NCI-H774 (cell line): ENCODE measurements around the gene CTNNA2.
"Not testable (repeated sequence)": the region's sequence is repeated elsewhere in the genome, so short reads cannot be mapped to it uniquely, and the experiment has no call there.

Experiments used
- DNase-seq: peaks from one replicate; lab custom pipeline; 2025; lab: John Stamatoyannopoulos, UW

The CTNNA2 gene

GRCh38 chr2:80086831-80087230 is 574.0 kb downstream of the CTNNA2 start:
- DNase-seq = no peak

DNA sequence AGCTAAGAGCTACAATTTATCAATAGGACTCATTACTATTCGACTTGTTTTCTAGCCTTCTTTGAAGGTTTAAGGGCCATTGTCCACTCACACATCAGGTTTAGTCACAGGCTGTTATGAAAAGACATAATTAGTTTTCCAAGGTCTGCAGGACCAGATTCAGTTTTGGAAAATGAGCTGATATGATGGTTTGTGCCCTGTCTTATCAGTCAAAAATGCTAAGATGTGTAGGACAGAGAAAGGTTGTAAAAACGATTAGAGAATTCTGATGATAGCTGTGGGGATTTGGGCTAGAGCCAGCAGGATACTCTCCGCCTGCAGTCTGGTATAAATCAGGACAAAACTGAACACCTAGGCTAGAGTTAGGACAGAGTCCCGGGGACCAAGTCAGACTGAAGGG is 578.4 kb downstream of the CTNNA2 start:
- DNase-seq = no peak

DNA sequence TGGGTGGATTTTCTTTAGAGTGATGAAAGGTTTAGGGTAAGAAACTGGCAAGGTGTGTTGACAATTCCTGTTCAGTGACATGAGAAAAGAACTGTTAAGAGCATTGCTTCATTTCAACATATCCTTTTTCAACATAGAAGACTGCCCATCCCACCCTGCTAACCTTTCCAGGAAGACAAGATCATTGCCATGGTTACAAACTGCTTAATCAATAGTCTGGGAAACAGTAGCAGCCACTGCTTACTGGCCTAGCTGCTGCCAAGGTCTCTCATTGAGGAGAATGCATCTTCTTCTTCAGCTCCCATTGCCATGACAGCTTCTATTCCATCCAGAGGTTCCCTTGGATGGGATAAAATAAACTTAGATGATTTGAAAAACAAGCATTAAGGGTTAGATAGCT is 579.6 kb downstream of the CTNNA2 start:
- no peak for DNase-seq

DNA sequence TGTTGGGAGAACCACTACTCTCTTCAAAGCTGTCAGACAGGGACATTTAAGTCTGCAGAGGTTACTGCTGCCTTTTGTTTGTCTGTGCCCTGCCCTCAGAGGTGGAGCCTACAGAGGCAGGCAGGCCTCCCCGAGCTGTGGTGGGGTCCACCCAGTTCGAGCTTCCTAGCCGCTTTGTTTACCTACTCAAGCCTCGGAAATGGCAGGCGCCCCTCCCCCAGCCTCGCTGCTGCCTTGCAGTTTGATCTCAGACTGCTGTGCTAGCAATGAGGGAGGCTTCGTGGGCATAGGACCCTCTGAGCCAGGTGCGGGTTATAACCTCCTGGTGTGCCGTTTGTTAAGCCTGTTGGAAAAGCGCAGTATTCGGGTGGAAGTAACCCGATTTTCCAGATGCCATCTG is 585.7 kb downstream of the CTNNA2 start:
- not testable (repeated sequence) for DNase-seq

GRCh38 chr2:80102026-80102425 is 589.2 kb downstream of the CTNNA2 start:
- DNase-seq = no peak

DNA sequence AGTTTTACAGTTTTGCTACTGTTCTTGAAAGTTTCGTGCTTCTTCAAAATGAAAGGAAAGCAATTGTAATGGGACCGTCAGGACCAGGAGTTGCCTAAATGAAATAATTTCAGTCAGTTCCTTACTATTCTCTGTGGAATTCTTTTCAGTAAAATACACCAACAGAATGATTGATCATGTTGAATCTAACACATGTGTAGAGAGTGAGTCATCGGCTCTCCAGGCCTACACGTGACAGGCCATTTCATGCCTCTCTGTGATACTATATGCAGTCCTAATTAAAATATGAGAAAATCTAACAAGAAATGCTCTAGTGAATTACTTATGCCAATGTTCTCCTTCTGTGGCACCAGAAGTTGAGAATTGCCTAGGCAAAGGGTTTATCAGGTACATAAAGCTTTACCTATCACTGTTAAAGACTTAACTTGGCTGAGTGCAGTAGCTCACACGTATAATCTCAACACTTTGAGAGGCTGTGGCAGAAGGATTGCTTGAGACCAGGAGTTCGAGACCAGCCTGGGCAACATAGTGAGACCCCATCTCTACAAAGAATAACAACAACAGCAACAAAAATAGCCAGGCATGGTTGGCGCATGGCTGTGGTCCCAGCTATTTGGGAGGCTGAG is 592.3 kb downstream of the CTNNA2 start:
- DNase-seq = no peak

DNA sequence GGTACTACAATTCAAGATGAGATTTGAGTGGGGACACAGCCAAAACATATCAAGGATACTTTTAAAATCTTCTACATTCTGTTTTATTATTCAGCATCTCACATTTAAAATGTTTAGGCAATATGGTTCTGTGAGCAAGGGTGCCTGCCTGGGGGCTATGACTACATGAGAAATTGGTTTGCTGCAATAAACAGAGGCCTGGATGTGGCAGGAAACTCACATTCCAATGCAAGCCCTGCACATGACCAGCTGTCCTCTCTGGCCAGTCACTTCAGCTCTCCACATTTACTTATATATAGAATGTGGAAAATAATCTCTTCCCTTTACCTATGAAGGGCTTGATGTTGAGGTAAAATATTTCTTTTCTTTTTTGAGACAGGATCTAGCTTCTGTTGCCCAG is 598.3 kb downstream of the CTNNA2 start:
- no peak for DNase-seq

DNA sequence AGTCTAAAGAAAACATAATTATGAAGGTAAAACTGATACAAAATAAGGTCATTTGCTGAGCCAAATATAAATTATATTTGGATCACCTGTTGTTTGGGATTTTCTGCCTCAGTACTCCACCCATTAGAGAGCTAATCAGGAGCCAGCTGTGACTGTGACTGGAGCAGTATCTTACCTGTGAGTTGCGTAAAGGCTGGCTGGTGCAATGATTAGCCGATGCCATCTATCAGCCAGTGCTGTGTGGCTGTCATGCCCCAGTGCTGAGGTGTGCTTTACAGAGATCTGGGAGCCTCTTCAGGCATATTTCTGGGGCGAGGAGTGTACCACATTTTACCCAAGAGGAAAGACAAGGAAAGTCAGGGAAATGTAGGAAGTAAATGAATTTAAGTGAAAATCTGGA is 599.9 kb downstream of the CTNNA2 start:
- DNase-seq = no peak

DNA sequence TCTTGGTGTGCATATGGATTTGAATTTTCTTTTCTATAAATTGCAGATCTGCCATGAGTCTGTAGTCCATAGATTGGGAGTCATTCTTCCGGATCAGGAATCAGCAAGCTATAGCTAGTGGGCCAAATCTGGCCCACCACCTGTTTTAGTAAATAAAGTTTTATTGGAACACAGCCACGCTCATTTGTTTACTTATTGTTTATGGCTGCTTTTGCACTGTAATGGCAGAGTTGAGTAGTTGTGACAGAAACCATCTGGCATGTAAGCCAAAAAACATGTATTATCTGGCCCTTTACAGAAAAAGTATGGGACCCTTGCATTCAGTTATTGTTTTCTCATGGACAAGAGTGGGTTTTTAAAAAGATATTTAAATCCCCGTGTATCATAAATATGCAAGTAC is 600.5 kb downstream of the CTNNA2 start:
- DNase-seq = no peak

- no peak for DNase-seq
These were observed 602.0 kb downstream of the CTNNA2 start for GRCh38 chr2:80114812-80115211.

GRCh38 chr2:80117401-80117800 is 604.5 kb downstream of the CTNNA2 start:
- no peak for DNase-seq

- no peak for DNase-seq
These were observed 608.0 kb downstream of the CTNNA2 start for GRCh38 chr2:80120866-80121265.

- DNase-seq = no peak
These were observed 609.8 kb downstream of the CTNNA2 start for GRCh38 chr2:80122675-80123074.

DNA sequence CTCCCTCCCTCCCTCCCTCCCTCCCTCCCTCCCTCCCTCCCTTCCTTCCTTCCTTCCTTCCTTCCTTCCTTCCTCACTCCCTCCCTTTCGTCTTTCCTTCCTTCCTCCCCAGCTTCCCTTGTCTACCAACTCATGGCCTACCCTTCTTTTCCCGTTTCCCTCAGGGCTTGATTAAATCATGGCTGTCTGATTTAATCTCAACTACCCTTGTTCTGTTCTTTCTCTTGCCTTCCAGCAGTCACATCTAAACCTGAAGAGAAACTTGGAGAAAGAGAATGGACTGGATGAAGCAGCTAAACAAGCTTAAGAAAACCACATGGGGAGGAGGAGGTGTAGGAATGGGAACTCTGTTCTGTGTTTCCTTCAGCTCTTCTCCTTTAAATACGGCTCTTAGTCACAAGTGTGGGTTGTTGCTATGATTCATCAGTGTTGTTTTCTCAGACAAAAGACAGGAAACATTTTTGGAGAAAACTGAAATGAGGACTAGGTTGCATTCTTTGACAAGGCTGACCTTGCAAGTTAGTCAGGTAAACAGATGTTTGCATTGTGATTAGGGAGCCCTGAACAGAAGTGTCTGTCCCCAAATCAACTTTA is 613.8 kb downstream of the CTNNA2 start:
- DNase-seq = no peak

DNA sequence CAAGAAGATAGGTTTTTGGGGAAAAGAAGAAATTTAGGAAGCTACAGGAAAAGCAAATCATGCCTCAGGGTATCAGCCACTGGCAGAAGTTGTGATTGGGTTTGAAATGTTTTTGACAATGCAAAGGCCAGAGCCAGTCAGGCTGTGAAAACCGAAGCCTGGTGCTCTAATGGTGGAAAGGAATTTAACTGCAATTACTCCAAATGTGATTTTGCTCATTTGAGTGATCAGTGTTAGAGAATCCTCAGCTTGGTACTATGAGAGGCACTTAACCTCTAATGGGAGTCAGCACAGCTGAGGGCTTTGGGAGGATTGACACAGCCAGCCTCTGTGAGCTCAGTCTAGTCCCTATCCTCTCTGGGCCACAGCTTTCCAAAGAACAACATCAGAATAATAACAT is 615.2 kb downstream of the CTNNA2 start:
- no peak for DNase-seq

DNA sequence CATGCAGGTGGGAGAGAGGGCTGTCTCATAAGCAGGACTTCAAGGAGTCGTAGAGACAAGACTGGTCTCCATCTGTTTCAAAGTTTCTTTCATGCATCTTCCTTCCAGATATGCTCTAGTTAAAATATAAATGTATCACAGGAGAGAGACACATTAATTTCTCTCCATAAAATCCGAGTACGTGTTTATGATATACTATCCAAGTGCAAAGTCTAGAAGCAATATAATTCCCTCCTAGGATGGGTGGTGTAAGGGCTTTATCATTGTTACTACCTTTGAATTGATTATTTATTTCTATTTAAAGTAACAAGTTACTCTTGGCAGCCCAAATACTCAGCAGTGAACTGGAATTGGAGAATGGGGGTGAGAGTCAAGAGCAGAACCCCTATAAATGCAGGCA is 619.4 kb downstream of the CTNNA2 start:
- DNase-seq = no peak

DNA sequence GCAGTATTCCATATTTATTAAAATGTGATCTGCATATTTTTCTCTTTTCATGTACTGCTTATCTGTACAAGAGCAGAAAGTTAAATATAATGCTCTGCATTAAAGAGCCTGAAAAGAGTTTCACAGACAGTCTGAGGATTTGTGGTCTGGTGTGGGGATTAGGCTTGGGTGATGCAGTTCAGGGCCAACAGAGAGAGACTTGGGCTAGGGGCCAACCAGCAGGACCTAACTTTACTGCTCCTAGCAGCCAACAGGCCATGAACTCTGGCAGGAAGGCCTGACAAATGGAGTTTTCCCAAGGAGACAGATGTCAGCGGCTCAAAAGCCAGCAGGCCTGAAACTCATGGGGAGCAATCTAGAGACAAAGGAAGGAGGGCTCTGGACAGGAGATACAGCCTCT is 622.1 kb downstream of the CTNNA2 start:
- no peak for DNase-seq

DNA sequence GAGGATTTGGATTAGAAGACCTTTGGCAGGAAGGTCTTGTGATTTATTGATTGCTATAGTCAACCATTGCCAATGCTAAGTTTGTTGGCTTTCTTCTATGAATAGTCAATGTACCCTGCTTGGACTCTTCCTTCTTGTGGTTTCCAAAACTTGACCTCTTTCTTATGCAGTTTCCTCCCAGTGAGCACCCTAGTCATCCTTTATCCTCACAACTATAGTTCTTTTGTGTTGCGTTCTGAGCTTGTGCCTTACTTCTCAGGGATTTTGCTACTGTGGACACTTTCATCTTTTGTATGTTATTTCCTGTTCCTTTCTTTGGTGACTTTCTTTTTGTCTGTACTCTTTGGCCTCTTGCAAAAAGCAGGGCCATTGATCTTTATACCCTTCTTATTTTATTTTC is 623.5 kb downstream of the CTNNA2 start:
- no peak for DNase-seq

DNA sequence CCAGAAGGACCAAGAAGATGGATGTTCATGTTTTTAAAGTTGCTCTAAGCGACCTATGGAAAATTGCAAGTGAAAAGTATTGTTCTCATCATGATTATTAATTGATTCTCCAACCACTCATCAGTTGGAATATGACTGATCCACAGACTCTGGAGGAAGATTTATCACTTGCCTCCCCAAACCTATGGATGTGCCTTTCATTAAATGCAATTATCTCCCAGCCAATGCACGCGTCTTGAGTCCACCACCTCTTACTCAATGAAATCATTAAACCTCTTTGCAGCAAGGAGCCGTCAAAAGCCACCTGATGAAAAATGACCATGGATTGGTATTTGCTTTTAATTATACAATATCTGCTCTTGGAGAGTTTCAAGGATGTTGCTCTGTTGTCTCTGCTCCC is 626.1 kb downstream of the CTNNA2 start:
- DNase-seq = no peak

DNA sequence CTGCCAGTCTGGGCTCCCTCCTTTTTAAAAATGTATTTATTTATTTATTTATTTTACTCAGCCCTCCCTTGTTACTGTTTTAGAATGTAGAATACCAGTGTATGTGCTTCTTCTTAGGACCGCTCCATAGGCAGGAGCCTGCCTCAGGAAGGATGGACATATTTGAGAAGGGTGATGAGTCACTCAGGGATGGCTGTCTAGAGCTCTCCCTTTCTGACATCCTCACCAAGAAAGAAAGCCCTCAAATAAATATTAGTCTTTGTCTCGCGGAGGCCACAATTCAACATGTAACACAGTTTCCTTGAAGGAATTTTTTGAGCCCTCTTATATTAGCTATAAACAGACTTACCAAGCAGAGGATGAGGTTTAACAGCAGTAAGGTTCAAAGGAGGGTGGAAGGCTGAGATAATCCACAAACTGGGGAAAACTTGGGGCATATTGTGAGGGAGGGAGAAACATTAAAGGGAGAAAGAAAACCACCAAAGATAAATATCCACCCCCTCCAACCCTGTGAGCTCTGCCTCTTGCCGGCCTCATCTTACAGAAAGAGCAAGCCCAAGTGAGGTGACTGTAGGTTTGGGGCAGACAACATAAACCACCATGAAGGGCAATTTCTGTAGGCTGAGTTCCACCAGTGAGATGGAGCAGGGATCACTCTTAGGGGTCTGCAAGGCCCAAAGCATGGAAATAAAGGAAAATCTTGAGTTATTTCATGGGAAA is 628.3 kb downstream of the CTNNA2 start:
- no peak for DNase-seq

DNA sequence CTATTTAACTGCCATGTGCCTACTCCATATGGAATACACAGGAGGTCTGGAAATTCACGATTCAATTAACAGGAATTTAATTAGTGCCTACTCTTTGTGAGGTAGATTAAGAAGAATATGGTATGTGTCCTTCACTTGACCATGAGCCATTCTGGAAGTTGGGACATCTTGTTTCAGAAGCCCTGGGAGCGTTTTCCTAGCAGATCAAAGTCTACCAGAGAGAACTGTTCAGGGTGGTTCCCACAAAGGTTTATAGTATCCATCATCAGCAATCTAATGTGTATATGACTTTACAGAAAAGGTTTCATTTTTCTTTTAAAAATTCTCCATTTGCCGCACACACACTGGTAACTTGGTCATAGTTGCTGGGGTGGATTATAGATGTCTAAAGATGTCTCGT is 632.6 kb downstream of the CTNNA2 start:
- DNase-seq = no peak

DNA sequence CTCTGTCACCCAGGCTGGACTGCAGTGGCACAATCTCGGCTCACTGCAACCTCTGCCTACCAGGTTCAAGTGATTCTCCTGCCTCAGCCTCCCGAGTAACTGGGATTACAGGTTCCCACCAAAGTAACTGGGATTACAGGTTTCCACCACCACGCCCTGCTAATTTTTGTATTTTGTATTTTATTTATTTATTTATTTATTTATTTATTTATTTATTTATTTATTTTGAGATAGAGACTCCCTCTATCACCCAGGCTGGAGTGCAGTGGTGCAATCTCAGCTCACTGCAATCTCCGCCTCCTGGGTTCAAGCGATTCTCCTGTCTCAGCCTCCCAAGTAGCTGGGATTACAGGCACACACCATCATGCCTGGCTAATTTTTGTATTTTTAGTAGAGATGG is 633.9 kb downstream of the CTNNA2 start:
- not testable (repeated sequence) for DNase-seq

GRCh38 chr2:80147690-80148089 is 634.8 kb downstream of the CTNNA2 start:
- no peak for DNase-seq

GRCh38 chr2:80148906-80149305 is 636.1 kb downstream of the CTNNA2 start:
- DNase-seq = no peak
